ENCODE measurements around the gene GADL1.
A peak's percentile ranks its signal among the peaks of the same experiment; 100 is the strongest.

The GADL1 gene

DNA sequence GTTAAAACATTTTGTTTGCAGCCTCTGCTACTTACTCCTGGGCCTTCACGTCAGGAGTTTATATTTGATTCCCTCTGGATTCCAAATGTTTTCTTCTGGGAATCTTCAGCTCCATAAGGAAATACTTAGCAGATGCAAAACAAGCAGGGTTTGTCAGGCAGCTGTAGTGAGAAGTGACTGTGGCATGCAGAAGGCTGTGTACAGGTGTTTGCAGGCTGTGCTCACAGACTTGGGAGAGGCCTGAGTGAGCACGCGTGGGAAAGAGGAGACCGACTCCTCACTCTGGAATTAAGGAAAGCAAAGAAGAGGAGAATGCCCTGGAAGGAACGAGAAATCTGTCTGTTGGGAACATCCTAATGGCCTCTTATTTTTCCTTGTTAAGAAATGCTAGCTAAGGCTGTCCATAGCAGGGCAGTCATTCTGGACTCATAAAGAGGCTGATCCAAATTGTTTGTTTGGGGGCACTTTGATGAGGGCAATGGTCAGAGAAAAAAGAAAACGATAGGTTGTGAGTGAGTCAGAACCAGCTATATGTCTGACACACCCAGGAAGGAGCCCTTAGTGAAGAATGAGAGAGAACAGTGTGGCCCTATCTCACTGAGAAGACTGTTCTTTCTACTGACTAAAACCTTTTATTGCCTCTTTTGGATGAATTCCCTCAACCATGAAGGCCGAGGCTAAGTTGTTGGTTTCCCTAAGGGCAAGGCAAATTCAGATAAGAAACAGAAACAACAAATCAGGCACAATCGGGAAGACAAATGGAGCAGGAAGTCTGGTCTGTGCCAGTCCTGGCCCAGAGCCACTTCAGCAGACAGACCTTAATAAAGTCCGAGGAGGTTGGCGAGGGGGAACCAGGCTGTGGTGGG, 205.5 kb downstream of the GADL1 start:
- peak; percentile 77 for DNase-seq (ENCODE audit: low read depth, low spot score)
- no peak overlapping the region for H3K4me3 ChIP-seq (ENCODE audit: low read depth, low read length)
- TF ChIP-seq, protein P1, sequence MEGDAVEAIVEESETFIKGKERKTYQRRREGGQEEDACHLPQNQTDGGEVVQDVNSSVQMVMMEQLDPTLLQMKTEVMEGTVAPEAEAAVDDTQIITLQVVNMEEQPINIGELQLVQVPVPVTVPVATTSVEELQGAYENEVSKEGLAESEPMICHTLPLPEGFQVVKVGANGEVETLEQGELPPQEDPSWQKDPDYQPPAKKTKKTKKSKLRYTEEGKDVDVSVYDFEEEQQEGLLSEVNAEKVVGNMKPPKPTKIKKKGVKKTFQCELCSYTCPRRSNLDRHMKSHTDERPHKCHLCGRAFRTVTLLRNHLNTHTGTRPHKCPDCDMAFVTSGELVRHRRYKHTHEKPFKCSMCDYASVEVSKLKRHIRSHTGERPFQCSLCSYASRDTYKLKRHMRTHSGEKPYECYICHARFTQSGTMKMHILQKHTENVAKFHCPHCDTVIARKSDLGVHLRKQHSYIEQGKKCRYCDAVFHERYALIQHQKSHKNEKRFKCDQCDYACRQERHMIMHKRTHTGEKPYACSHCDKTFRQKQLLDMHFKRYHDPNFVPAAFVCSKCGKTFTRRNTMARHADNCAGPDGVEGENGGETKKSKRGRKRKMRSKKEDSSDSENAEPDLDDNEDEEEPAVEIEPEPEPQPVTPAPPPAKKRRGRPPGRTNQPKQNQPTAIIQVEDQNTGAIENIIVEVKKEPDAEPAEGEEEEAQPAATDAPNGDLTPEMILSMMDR (IDR thresholded peaks at IDR 0.05; ENCODE audit: low read depth, low read length): no peak
- in situ Hi-C loops (cut with HindIII; ENCODE audit: low sequenced_read_pairs): no loop called here

DNA sequence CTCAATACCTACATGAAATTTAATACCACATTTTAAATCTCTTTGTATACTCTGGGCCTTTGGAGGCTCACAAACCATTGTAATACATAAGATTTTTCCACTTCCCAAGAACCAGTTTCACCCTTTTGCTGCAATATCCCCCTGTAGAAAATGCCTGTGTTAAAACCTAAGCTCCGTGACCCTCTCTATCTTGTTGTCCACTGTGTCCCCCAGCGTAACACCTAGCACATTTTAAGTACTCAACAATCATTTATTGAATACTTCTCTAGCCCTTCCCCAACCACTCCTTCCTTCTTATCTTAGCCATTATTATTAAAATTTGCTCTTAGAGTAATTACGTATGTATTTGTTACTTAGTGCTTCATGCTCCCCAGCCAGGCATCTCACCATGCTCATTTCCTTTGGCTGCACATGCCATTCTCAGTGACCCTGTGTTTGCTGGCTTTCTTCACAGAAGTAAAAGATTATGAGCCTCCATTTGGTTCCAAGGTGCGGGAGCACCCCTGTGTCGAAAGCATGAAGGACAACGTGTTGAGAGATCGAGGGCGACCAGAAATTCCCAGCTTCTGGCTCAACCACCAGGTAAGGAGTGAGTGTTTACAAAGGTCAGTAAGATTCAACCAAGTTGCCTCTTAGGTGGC, 206.4 kb downstream of the GADL1 start:
- DNase-seq (ENCODE audit: low read depth, low spot score): no peak
- H3K4me3 ChIP-seq (ENCODE audit: low read depth, low read length): no peak overlapping the region
- in situ Hi-C loops (cut with HindIII; ENCODE audit: low sequenced_read_pairs): no loop called here
- TF ChIP-seq, protein P1 (IDR thresholded peaks at IDR 0.05; ENCODE audit: low read depth, low read length): no peak

DNA sequence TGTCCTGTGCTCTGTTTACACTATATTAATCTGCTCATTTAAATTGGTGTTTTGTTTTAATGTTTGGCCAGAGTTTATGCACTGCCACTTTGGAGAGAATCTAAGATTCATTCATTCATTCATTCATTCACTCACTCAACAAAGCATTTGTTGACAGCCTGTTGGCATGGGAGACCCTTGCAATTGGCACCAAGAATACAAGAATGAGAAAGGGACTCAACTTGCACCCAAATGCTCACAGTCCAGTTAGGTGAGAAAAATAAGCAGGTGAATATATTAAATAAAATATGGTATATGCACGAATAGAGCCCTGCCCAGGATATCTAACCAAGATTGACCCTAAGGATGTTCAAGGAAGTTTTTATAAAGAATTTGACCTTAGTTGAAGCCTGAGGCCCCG, 207.7 kb downstream of the GADL1 start:
- H3K4me3 ChIP-seq (ENCODE audit: low read depth, low read length): no peak overlapping the region
- no peak for DNase-seq (ENCODE audit: low read depth, low spot score)
- TF ChIP-seq, protein P1 (IDR thresholded peaks at IDR 0.05; ENCODE audit: low read depth, low read length): no peak
- in situ Hi-C loops (cut with HindIII; ENCODE audit: low sequenced_read_pairs): no loop called here

DNA sequence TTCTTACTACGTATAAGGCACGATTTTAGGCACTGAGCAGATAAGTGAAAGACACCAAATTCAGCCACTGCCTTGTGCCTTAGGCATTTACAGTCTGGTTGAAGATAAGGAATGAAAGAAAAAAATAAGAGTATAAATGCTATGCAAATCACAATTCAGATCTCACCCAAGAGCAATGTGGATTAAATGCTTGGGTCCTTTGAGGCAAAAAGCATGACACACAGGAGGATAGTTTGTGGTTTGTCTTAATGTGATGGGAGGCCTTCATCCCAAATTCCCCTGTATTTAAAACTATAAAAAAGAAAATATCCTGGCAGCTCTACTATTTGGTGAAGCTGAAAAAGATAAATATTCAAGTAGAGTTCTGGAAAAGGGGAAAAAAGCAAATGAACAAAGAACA, 208.3 kb downstream of the GADL1 start:
- in situ Hi-C loops (cut with HindIII; ENCODE audit: low sequenced_read_pairs): no loop called here
- DNase-seq (ENCODE audit: low read depth, low spot score): no peak
- no peak overlapping the region for H3K4me3 ChIP-seq (ENCODE audit: low read depth, low read length)
- TF ChIP-seq, protein P1 (IDR thresholded peaks at IDR 0.05; ENCODE audit: low read depth, low read length): no peak

DNA sequence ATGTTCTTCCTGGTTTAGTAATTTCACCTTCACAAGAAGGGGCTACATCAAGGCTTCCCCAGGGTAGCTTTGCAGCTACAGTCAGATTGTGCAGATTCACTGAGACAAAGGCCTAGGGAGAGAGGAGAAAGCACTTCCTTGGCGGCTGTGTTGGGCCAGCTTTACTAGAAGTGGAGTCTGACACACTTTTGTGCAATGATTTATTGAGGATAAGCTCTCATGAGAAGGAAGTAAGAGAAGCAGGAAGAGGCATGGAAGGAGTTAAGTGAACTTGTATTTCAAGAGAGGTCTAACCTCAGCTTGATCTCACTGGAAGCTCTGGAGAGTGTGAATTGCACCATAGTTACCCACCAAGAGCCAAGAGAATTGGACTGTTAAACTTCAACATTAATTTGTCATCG, 209.2 kb downstream of the GADL1 start:
- H3K4me3 ChIP-seq (ENCODE audit: low read depth, low read length): no peak overlapping the region
- DNase-seq (ENCODE audit: low read depth, low spot score): no peak
- TF ChIP-seq, protein P1 (IDR thresholded peaks at IDR 0.05; ENCODE audit: low read depth, low read length): no peak
- in situ Hi-C loops (cut with HindIII; ENCODE audit: low sequenced_read_pairs): no loop called here

DNA sequence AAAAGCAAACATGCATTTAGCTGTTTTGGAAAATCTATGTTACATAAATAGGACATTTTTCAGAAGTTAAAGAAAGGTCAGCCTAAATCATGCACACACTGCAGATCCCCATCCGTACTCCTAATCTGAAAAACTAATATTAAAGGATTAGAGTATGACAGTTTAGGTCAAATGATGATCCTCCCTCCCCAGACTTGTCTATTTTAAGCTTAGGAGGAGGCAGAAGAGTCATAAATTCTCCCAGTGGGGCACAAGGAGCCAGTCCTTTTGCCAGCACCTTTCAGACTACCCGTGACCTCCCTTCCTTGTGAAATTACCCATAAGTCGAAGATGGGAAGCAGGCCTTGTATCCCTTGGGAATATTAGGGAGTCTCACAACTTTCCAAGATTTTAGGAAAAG, 210.1 kb downstream of the GADL1 start:
- TF ChIP-seq, protein P1 (IDR thresholded peaks at IDR 0.05; ENCODE audit: low read depth, low read length): no peak
- DNase-seq (ENCODE audit: low read depth, low spot score): no peak
- in situ Hi-C loops (cut with HindIII; ENCODE audit: low sequenced_read_pairs): no loop called here
- no peak overlapping the region for H3K4me3 ChIP-seq (ENCODE audit: low read depth, low read length)
